Liver (tissue), 9 donors: ENCODE results near the gene PAPSS1. TPM values are rescaled to one million over a fixed set of nuclear protein-coding genes. Genes with fewer than 3 reads are reported as not detected.

Source experiments
- DNase-seq: peaks from one replicate; pipeline ENCODE4 v3.0.0-alpha.2; 2017; ENCODE audit warnings: low spot score
- H3K27ac ChIP-seq, 2 donors: one replicate each; pipeline ENCODE4 v1.7.0; 2013; ENCODE audit warnings: inconsistent platforms in 2 of 2, low read length in 2 of 2, control low read depth in 1 of 2, low read depth in 1 of 2, mild to moderate bottlenecking in 1 of 2
- H3K27me3 ChIP-seq, 4 donors: one replicate each; pipeline versions ENCODE4 v1.6.1 to v1.7.0; 2013; ENCODE audit warnings: low read length in 3 of 4, inconsistent platforms in 1 of 4, mild to moderate bottlenecking in 1 of 4, moderate library complexity in 1 of 4; ENCODE audit not compliant: control insufficient read depth in 4 of 4, insufficient read depth in 4 of 4
- H3K36me3 ChIP-seq, 4 donors: one replicate each; pipeline versions ENCODE4 v1.6.1 to v1.7.0; 2013; ENCODE audit warnings: low read length in 3 of 4, mild to moderate bottlenecking in 3 of 4, low read depth in 1 of 4, moderate library complexity in 1 of 4; ENCODE audit not compliant: control insufficient read depth in 4 of 4, insufficient read depth in 3 of 4
- H3K4me1 ChIP-seq, 4 donors: one replicate each; pipeline versions ENCODE4 v1.6.1 to v1.7.0; 2013; ENCODE audit warnings: low read length in 3 of 4, mild to moderate bottlenecking in 3 of 4, moderate library complexity in 1 of 4; ENCODE audit not compliant: control insufficient read depth in 4 of 4, insufficient read depth in 4 of 4
- H3K4me3 ChIP-seq, 3 donors: one replicate each; pipeline versions ENCODE4 v1.6.1 to v1.7.0; 2013; ENCODE audit warnings: low read length in 3 of 3, control low read depth in 1 of 3, low read depth in 1 of 3, mild to moderate bottlenecking in 1 of 3
- H3K9ac ChIP-seq, 2 donors: one replicate each; pipeline ENCODE4 v1.7.0; 2013; ENCODE audit warnings: low read length in 2 of 2, mild to moderate bottlenecking in 2 of 2, moderate library complexity in 2 of 2, control low read depth in 1 of 2, low read depth in 1 of 2
- H3K9me3 ChIP-seq, 4 donors: one replicate each; pipeline versions ENCODE4 v1.6.1 to v1.7.0; 2013; ENCODE audit warnings: low read length in 3 of 4; ENCODE audit not compliant: control insufficient read depth in 4 of 4
- EGR1 ChIP-seq, 2 donors: IDR thresholded peaks; 2 replicates each; pipeline ENCODE4 v1.6.1; 2016 to 2018; ENCODE audit warnings: antibody characterized with exemption in 2 of 2, low read depth in 2 of 2
- FOXA1 ChIP-seq: IDR thresholded peaks from 2 replicates; pipeline ENCODE4 v1.6.1; 2016; ENCODE audit warnings: antibody characterized with exemption
- FOXA2 ChIP-seq: IDR thresholded peaks from 2 replicates; pipeline ENCODE4 v1.6.1; 2016; ENCODE audit warnings: antibody characterized with exemption
- GABPA ChIP-seq, 2 donors: IDR thresholded peaks in 1 of 2; conservative IDR thresholded peaks in 1 of 2; 2 replicates each; pipeline ENCODE4 v1.6.1; 2016; ENCODE audit warnings: antibody characterized with exemption in 2 of 2, mild to moderate bottlenecking in 1 of 2, moderate library complexity in 1 of 2
- HNF4A ChIP-seq, 2 donors: conservative IDR thresholded peaks; 2 replicates each; pipeline ENCODE4 v1.6.1; 2016; ENCODE audit warnings: antibody characterized with exemption in 2 of 2, mild to moderate bottlenecking in 2 of 2
- HNF4G ChIP-seq: IDR thresholded peaks from 2 replicates; pipeline ENCODE4 v1.6.1; 2016; ENCODE audit warnings: antibody characterized with exemption
- JUND ChIP-seq, 2 donors: IDR thresholded peaks; 2 replicates each; pipeline ENCODE4 v1.6.1; 2016; ENCODE audit warnings: antibody characterized with exemption in 2 of 2
- NR2F2 ChIP-seq: IDR thresholded peaks from 2 replicates; pipeline ENCODE4 v1.6.1; 2016; ENCODE audit warnings: antibody characterized with exemption
- RAD21 ChIP-seq, 2 donors: IDR thresholded peaks; 2 replicates each; pipeline ENCODE4 v1.6.1; 2016; ENCODE audit warnings: antibody characterized with exemption in 2 of 2, mild to moderate bottlenecking in 2 of 2
- RXRA ChIP-seq, 2 donors: IDR thresholded peaks; 2 replicates each; pipeline ENCODE4 v1.6.1; 2017 to 2018; ENCODE audit warnings: antibody characterized with exemption in 2 of 2, mild to moderate bottlenecking in 1 of 2
- SP1 ChIP-seq: IDR thresholded peaks from 2 replicates; pipeline ENCODE4 v1.6.1; 2018; ENCODE audit warnings: antibody characterized with exemption, mild to moderate bottlenecking
- TAF1 ChIP-seq: conservative IDR thresholded peaks from 2 replicates; pipeline ENCODE4 v1.6.1; 2016; ENCODE audit warnings: antibody characterized with exemption, mild to moderate bottlenecking
- YY1 ChIP-seq: IDR thresholded peaks from 2 replicates; pipeline ENCODE4 v1.6.1; 2016; ENCODE audit warnings: antibody characterized with exemption, mild to moderate bottlenecking
- WGBS: extraction: QIAGEN DNeasy Blood & Tissue Kit; methylation state at CpG from one replicate; pipeline ENCODE4 v1.1.7; 2013; 5-methylcytosine and 5-hydroxymethylcytosine counted together
- polyA plus RNA-seq, 2 donors: library from polyadenylated mRNA; stranded (reverse) in 1 of 2; unstranded in 1 of 2; fragments of 200-250 nt in 1 of 2; fragments of >200 nt in 1 of 2; fragmentation: Nextera tagmentation in 1 of 2; extraction: Ambion mirVana in 1 of 2; gene quantifications; one replicate each; pipeline versions ENCODE4 v1.2.1 to v1.2.3, GENCODE V29; 2013 to 2015
- total RNA-seq, 2 donors: library from RNA; depleted of rRNA; stranded (reverse); fragments of >200 nt; gene quantifications; one replicate each; pipeline ENCODE4 v1.2.3, GENCODE V29; 2014
- TF ChIP-seq, protein P1 (sequence below): fragments of 150-350 bp; IDR thresholded peaks from 2 replicates; pipeline ENCODE4 v1.5.1; 2017; ENCODE audit warnings: improper control_type of control experiment, low read depth, low read length; ENCODE audit not compliant: missing input control
- TF ChIP-seq, protein P2 (sequence below): IDR thresholded peaks from 2 replicates; pipeline ENCODE4 v1.6.1; 2016; ENCODE audit warnings: antibody characterized with exemption
- TF ChIP-seq, protein P3 (sequence below): IDR thresholded peaks from 2 replicates; pipeline ENCODE4 v1.6.1; 2016; ENCODE audit warnings: antibody characterized with exemption
- TF ChIP-seq, protein P4 (sequence below): IDR thresholded peaks from 2 replicates; pipeline ENCODE4 v1.6.1; 2016; ENCODE audit warnings: antibody characterized with exemption
- TF ChIP-seq, protein P5 (sequence below): IDR thresholded peaks from 2 replicates; pipeline ENCODE4 v1.6.1; 2016; ENCODE audit warnings: antibody characterized with exemption, mild to moderate bottlenecking
- donor health status: healthy.
- donor health status: healthy.
- donor health status: healthy.
- donor health status: healthy.
- donor health status: healthy.

The PAPSS1 gene
- total and polyA plus RNA-seq, 4 donors = 5.7 to 17.8 (median 6.0) TPM

DNA sequence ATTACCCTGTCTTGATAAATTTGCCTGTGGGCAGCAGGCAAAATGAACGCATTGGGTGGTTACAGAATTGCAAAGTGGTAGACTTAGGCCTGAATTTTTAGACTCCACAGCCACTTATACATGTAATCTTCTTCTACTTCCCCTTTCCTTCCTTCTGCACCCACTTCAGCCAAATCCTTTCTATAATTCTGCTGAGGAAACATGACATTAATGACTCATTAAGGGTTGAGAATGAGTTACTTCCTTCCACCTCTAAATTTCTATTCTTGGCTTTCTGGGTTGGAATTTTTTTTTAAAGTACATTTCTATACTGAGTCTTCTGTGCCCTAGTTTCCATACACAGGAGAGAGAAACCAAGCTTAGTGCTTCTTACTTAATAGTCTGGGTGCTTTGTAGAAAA is 10.1 kb downstream of the PAPSS1 start:
- H3K27me3 ChIP-seq = no peaks in the 10 kb centered on the region
- no peaks in the 10 kb centered on the region for H3K4me1 ChIP-seq
- WGBS = 85% methylated on average over 1 of the region's 1 CpG
- H3K9me3 ChIP-seq = peaks cover 4 to 8% (median 7%) of the 10 kb centered on the region in 4 donors
- H3K4me3 ChIP-seq = no peak overlapping the region
- no peak overlapping the region for H3K9ac ChIP-seq
- TF ChIP-seq, protein P1, sequence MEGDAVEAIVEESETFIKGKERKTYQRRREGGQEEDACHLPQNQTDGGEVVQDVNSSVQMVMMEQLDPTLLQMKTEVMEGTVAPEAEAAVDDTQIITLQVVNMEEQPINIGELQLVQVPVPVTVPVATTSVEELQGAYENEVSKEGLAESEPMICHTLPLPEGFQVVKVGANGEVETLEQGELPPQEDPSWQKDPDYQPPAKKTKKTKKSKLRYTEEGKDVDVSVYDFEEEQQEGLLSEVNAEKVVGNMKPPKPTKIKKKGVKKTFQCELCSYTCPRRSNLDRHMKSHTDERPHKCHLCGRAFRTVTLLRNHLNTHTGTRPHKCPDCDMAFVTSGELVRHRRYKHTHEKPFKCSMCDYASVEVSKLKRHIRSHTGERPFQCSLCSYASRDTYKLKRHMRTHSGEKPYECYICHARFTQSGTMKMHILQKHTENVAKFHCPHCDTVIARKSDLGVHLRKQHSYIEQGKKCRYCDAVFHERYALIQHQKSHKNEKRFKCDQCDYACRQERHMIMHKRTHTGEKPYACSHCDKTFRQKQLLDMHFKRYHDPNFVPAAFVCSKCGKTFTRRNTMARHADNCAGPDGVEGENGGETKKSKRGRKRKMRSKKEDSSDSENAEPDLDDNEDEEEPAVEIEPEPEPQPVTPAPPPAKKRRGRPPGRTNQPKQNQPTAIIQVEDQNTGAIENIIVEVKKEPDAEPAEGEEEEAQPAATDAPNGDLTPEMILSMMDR = no peak
- TF ChIP-seq YY1 (no peak), FOXA1 (no peak), NR2F2 (no peak), FOXA2 (no peak), HNF4A (conservative IDR thresholded peaks at IDR 0.05) (no peak), RXRA (IDR thresholded peaks at IDR 0.05) (no peak), HNF4G (no peak), RAD21 (IDR thresholded peaks at IDR 0.05) (no peak), GABPA (IDR thresholded peaks at IDR 0.05 in 1 of 2, conservative IDR thresholded peaks at IDR 0.05 in 1 of 2) (no peak), TAF1 (no peak), EGR1 (IDR thresholded peaks at IDR 0.05; ENCODE audit: low read depth in 2 of 2) (no peak), SP1 (no peak), JUND (IDR thresholded peaks at IDR 0.05) (no peak)
- TF ChIP-seq, protein P2, sequence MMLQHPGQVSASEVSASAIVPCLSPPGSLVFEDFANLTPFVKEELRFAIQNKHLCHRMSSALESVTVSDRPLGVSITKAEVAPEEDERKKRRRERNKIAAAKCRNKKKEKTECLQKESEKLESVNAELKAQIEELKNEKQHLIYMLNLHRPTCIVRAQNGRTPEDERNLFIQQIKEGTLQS = no peak
- TF ChIP-seq, protein P3, sequence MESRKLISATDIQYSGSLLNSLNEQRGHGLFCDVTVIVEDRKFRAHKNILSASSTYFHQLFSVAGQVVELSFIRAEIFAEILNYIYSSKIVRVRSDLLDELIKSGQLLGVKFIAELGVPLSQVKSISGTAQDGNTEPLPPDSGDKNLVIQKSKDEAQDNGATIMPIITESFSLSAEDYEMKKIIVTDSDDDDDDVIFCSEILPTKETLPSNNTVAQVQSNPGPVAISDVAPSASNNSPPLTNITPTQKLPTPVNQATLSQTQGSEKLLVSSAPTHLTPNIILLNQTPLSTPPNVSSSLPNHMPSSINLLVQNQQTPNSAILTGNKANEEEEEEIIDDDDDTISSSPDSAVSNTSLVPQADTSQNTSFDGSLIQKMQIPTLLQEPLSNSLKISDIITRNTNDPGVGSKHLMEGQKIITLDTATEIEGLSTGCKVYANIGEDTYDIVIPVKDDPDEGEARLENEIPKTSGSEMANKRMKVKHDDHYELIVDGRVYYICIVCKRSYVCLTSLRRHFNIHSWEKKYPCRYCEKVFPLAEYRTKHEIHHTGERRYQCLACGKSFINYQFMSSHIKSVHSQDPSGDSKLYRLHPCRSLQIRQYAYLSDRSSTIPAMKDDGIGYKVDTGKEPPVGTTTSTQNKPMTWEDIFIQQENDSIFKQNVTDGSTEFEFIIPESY = no peak
- TF ChIP-seq, protein P4, sequence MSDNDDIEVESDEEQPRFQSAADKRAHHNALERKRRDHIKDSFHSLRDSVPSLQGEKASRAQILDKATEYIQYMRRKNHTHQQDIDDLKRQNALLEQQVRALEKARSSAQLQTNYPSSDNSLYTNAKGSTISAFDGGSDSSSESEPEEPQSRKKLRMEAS = no peak
- TF ChIP-seq, protein P5, sequence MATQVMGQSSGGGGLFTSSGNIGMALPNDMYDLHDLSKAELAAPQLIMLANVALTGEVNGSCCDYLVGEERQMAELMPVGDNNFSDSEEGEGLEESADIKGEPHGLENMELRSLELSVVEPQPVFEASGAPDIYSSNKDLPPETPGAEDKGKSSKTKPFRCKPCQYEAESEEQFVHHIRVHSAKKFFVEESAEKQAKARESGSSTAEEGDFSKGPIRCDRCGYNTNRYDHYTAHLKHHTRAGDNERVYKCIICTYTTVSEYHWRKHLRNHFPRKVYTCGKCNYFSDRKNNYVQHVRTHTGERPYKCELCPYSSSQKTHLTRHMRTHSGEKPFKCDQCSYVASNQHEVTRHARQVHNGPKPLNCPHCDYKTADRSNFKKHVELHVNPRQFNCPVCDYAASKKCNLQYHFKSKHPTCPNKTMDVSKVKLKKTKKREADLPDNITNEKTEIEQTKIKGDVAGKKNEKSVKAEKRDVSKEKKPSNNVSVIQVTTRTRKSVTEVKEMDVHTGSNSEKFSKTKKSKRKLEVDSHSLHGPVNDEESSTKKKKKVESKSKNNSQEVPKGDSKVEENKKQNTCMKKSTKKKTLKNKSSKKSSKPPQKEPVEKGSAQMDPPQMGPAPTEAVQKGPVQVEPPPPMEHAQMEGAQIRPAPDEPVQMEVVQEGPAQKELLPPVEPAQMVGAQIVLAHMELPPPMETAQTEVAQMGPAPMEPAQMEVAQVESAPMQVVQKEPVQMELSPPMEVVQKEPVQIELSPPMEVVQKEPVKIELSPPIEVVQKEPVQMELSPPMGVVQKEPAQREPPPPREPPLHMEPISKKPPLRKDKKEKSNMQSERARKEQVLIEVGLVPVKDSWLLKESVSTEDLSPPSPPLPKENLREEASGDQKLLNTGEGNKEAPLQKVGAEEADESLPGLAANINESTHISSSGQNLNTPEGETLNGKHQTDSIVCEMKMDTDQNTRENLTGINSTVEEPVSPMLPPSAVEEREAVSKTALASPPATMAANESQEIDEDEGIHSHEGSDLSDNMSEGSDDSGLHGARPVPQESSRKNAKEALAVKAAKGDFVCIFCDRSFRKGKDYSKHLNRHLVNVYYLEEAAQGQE = no peak
- no peak for DNase-seq
- no peak overlapping the region for H3K27ac ChIP-seq
- no peaks in the 10 kb centered on the region for H3K36me3 ChIP-seq
